Liver (tissue), 9 donors: ENCODE results near the gene DOCK1. TPM values are rescaled to one million over a fixed set of nuclear protein-coding genes. Genes with fewer than 3 reads are reported as not detected.

Experiments used
- DNase-seq: peaks from one replicate; pipeline ENCODE4 v3.0.0-alpha.2; 2017; ENCODE audit warnings: low spot score
- H3K27ac ChIP-seq, 2 donors: one replicate each; pipeline ENCODE4 v1.7.0; 2013; ENCODE audit warnings: inconsistent platforms in 2 of 2, low read length in 2 of 2, control low read depth in 1 of 2, low read depth in 1 of 2, mild to moderate bottlenecking in 1 of 2
- H3K27me3 ChIP-seq, 4 donors: one replicate each; pipeline versions ENCODE4 v1.6.1 to v1.7.0; 2013; ENCODE audit warnings: low read length in 3 of 4, inconsistent platforms in 1 of 4, mild to moderate bottlenecking in 1 of 4, moderate library complexity in 1 of 4; ENCODE audit not compliant: control insufficient read depth in 4 of 4, insufficient read depth in 4 of 4
- H3K36me3 ChIP-seq, 4 donors: one replicate each; pipeline versions ENCODE4 v1.6.1 to v1.7.0; 2013; ENCODE audit warnings: low read length in 3 of 4, mild to moderate bottlenecking in 3 of 4, low read depth in 1 of 4, moderate library complexity in 1 of 4; ENCODE audit not compliant: control insufficient read depth in 4 of 4, insufficient read depth in 3 of 4
- H3K4me1 ChIP-seq, 4 donors: one replicate each; pipeline versions ENCODE4 v1.6.1 to v1.7.0; 2013; ENCODE audit warnings: low read length in 3 of 4, mild to moderate bottlenecking in 3 of 4, moderate library complexity in 1 of 4; ENCODE audit not compliant: control insufficient read depth in 4 of 4, insufficient read depth in 4 of 4
- H3K4me3 ChIP-seq, 3 donors: one replicate each; pipeline versions ENCODE4 v1.6.1 to v1.7.0; 2013; ENCODE audit warnings: low read length in 3 of 3, control low read depth in 1 of 3, low read depth in 1 of 3, mild to moderate bottlenecking in 1 of 3
- H3K9ac ChIP-seq, 2 donors: one replicate each; pipeline ENCODE4 v1.7.0; 2013; ENCODE audit warnings: low read length in 2 of 2, mild to moderate bottlenecking in 2 of 2, moderate library complexity in 2 of 2, control low read depth in 1 of 2, low read depth in 1 of 2
- H3K9me3 ChIP-seq, 4 donors: one replicate each; pipeline versions ENCODE4 v1.6.1 to v1.7.0; 2013; ENCODE audit warnings: low read length in 3 of 4; ENCODE audit not compliant: control insufficient read depth in 4 of 4
- ATF3 ChIP-seq: IDR thresholded peaks from 2 replicates; pipeline ENCODE4 v1.6.1; 2016; ENCODE audit warnings: antibody characterized with exemption
- CTCF ChIP-seq: fragments of 150-350 bp; IDR thresholded peaks from 2 replicates; pipeline ENCODE4 v1.5.1; 2017; ENCODE audit warnings: improper control_type of control experiment, low read depth, low read length; ENCODE audit not compliant: missing input control
- EGR1 ChIP-seq, 2 donors: IDR thresholded peaks; 2 replicates each; pipeline ENCODE4 v1.6.1; 2016 to 2018; ENCODE audit warnings: antibody characterized with exemption in 2 of 2, low read depth in 2 of 2
- FOXA1 ChIP-seq: IDR thresholded peaks from 2 replicates; pipeline ENCODE4 v1.6.1; 2016; ENCODE audit warnings: antibody characterized with exemption
- FOXA2 ChIP-seq: IDR thresholded peaks from 2 replicates; pipeline ENCODE4 v1.6.1; 2016; ENCODE audit warnings: antibody characterized with exemption
- GABPA ChIP-seq, 2 donors: IDR thresholded peaks in 1 of 2; conservative IDR thresholded peaks in 1 of 2; 2 replicates each; pipeline ENCODE4 v1.6.1; 2016; ENCODE audit warnings: antibody characterized with exemption in 2 of 2, mild to moderate bottlenecking in 1 of 2, moderate library complexity in 1 of 2
- HNF4A ChIP-seq, 2 donors: conservative IDR thresholded peaks; 2 replicates each; pipeline ENCODE4 v1.6.1; 2016; ENCODE audit warnings: antibody characterized with exemption in 2 of 2, mild to moderate bottlenecking in 2 of 2
- HNF4G ChIP-seq: IDR thresholded peaks from 2 replicates; pipeline ENCODE4 v1.6.1; 2016; ENCODE audit warnings: antibody characterized with exemption
- JUND ChIP-seq, 2 donors: IDR thresholded peaks; 2 replicates each; pipeline ENCODE4 v1.6.1; 2016; ENCODE audit warnings: antibody characterized with exemption in 2 of 2
- MAX ChIP-seq: IDR thresholded peaks from 2 replicates; pipeline ENCODE4 v1.6.1; 2016; ENCODE audit warnings: antibody characterized with exemption
- NR2F2 ChIP-seq: IDR thresholded peaks from 2 replicates; pipeline ENCODE4 v1.6.1; 2016; ENCODE audit warnings: antibody characterized with exemption
- RAD21 ChIP-seq, 2 donors: IDR thresholded peaks; 2 replicates each; pipeline ENCODE4 v1.6.1; 2016; ENCODE audit warnings: antibody characterized with exemption in 2 of 2, mild to moderate bottlenecking in 2 of 2
- REST ChIP-seq: IDR thresholded peaks from 2 replicates; pipeline ENCODE4 v1.6.1; 2016; ENCODE audit warnings: antibody characterized with exemption, mild to moderate bottlenecking
- RXRA ChIP-seq, 2 donors: IDR thresholded peaks; 2 replicates each; pipeline ENCODE4 v1.6.1; 2017 to 2018; ENCODE audit warnings: antibody characterized with exemption in 2 of 2, mild to moderate bottlenecking in 1 of 2
- SP1 ChIP-seq: IDR thresholded peaks from 2 replicates; pipeline ENCODE4 v1.6.1; 2018; ENCODE audit warnings: antibody characterized with exemption, mild to moderate bottlenecking
- TAF1 ChIP-seq: conservative IDR thresholded peaks from 2 replicates; pipeline ENCODE4 v1.6.1; 2016; ENCODE audit warnings: antibody characterized with exemption, mild to moderate bottlenecking
- YY1 ChIP-seq: IDR thresholded peaks from 2 replicates; pipeline ENCODE4 v1.6.1; 2016; ENCODE audit warnings: antibody characterized with exemption, mild to moderate bottlenecking
- ZBTB33 ChIP-seq: IDR thresholded peaks from 2 replicates; pipeline ENCODE4 v1.6.1; 2016; ENCODE audit warnings: antibody characterized with exemption
- WGBS: extraction: QIAGEN DNeasy Blood & Tissue Kit; methylation state at CpG from one replicate; pipeline ENCODE4 v1.1.7; 2013; 5-methylcytosine and 5-hydroxymethylcytosine counted together
- polyA plus RNA-seq, 2 donors: library from polyadenylated mRNA; stranded (reverse) in 1 of 2; unstranded in 1 of 2; fragments of 200-250 nt in 1 of 2; fragments of >200 nt in 1 of 2; fragmentation: Nextera tagmentation in 1 of 2; extraction: Ambion mirVana in 1 of 2; gene quantifications; one replicate each; pipeline versions ENCODE4 v1.2.1 to v1.2.3, GENCODE V29; 2013 to 2015
- total RNA-seq, 2 donors: library from RNA; depleted of rRNA; stranded (reverse); fragments of >200 nt; gene quantifications; one replicate each; pipeline ENCODE4 v1.2.3, GENCODE V29; 2014
- donor health status: healthy.
- donor health status: healthy.
- donor health status: healthy.
- donor health status: healthy.
- donor health status: healthy.

Gene DOCK1
- total and polyA plus RNA-seq, 4 donors: 3.8 to 28.8 (median 9.1) TPM

GRCh38 chr10:127011174-127011573 lies 105.9 kb downstream of the DOCK1 start:
- 72% methylated on average over 5 of the region's 5 CpGs for WGBS
- no peaks in the 10 kb centered on the region for H3K27me3 ChIP-seq
- no peak overlapping the region for H3K27ac ChIP-seq
- TF ChIP-seq SP1 (no peak), MAX (no peak), JUND (IDR thresholded peaks at IDR 0.05) (no peak), CTCF (no peak), HNF4G (no peak), NR2F2 (no peak), HNF4A (conservative IDR thresholded peaks at IDR 0.05) (no peak), ATF3 (no peak), GABPA (IDR thresholded peaks at IDR 0.05 in 1 of 2, conservative IDR thresholded peaks at IDR 0.05 in 1 of 2) (no peak), RAD21 (IDR thresholded peaks at IDR 0.05) (no peak), YY1 (no peak), RXRA (IDR thresholded peaks at IDR 0.05) (no peak), EGR1 (IDR thresholded peaks at IDR 0.05; ENCODE audit: low read depth in 2 of 2) (no peak), TAF1 (no peak)
- H3K9me3 ChIP-seq: no peaks in the 10 kb centered on the region
- no peak for DNase-seq
- H3K4me1 ChIP-seq: peaks cover 0 to 3% (median 1%) of the 10 kb centered on the region in 4 donors
- H3K4me3 ChIP-seq: no peak overlapping the region
- H3K36me3 ChIP-seq: peaks cover 0 to 5% (median 1%) of the 10 kb centered on the region in 4 donors
- no peak overlapping the region for H3K9ac ChIP-seq

- no peak overlapping the region for H3K4me3 ChIP-seq
- H3K27ac ChIP-seq: peak overlapping the region in 1 of 2 donors; percentile 0
- no peaks in the 10 kb centered on the region for H3K9me3 ChIP-seq
- no peaks in the 10 kb centered on the region for H3K27me3 ChIP-seq
- 92% methylated on average over 24 of the region's 24 CpGs for WGBS
- peaks cover 0 to 3% (median 1%) of the 10 kb centered on the region in 4 donors for H3K4me1 ChIP-seq
- H3K9ac ChIP-seq: no peak overlapping the region
- peaks cover 0 to 3% (median 0%) of the 10 kb centered on the region in 4 donors for H3K36me3 ChIP-seq
- TF ChIP-seq ATF3: no peak
- no peak for TF ChIP-seq RXRA (IDR thresholded peaks at IDR 0.05)
- TF ChIP-seq CTCF: no peak
- TF ChIP-seq HNF4G: no peak
- TF ChIP-seq FOXA1: no peak
- TF ChIP-seq ZBTB33: no peak
- no peak for TF ChIP-seq MAX
- TF ChIP-seq YY1: no peak
- no peak for TF ChIP-seq REST
- TF ChIP-seq NR2F2: no peak
- no peak for TF ChIP-seq JUND (IDR thresholded peaks at IDR 0.05)
- TF ChIP-seq TAF1: no peak
- no peak for TF ChIP-seq FOXA2
- TF ChIP-seq GABPA (IDR thresholded peaks at IDR 0.05 in 1 of 2, conservative IDR thresholded peaks at IDR 0.05 in 1 of 2): no peak
- TF ChIP-seq RAD21 (IDR thresholded peaks at IDR 0.05): no peak
- TF ChIP-seq HNF4A (conservative IDR thresholded peaks at IDR 0.05): no peak
- TF ChIP-seq EGR1 (IDR thresholded peaks at IDR 0.05; ENCODE audit: low read depth in 2 of 2): no peak
- no peak for TF ChIP-seq SP1
- no peak for DNase-seq
Measured at GRCh38 chr10:127012071-127012768, 107.0 kb downstream of the DOCK1 start.
